ENCODE measurements around the gene MB21D2. TPM values are rescaled to one million over a fixed set of nuclear protein-coding genes. Genes with fewer than 3 reads are reported as not detected.

MB21D2 gene
- total and polyA plus RNA-seq, 2 of the 8 experiments (the other 6 are each of a cell fraction or from before 2014, with no cell fraction given) = 10.0 to 21.0 TPM

DNA sequence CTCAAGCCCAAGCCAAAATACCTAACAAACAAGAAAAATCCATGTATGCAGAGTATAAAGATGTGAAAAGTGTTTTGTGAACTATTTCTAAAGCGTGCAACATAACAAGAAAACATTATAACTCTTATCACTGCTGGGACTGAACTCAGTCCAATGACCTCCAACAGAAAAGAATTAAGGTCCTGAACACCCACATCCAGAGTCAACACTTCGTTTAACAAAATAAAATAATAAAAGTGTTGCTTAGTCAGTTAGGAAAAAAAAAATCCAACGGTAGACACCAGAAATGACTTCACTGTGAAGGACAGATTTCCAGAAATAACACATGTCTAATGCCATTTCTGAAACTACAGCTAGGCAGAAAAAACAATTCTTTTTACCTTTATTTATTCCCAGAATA lies 28.0 kb downstream of the MB21D2 start:
- H3K27ac ChIP-seq (ENCODE audit: low read depth, low read length) = no peak overlapping the region
- no peak overlapping the region for H2BK120ac ChIP-seq (replicated peaks; ENCODE audit: low read depth, low read length)
- no peak overlapping the region for H3K4me2 ChIP-seq (ENCODE audit: insufficient read depth in 1 of 2, low read depth in 2 of 2, low read length in 2 of 2)
- H4K91ac ChIP-seq (replicated peaks; ENCODE audit: insufficient read length, low read length) = no peak overlapping the region
- no peak overlapping the region for H2AFZ ChIP-seq (ENCODE audit: low read length)
- no peak overlapping the region for H4K8ac ChIP-seq (ENCODE audit: extremely low read depth, insufficient read depth, low read length)
- no peaks in the 10 kb centered on the region for H3K27me3 ChIP-seq (replicated peaks in 1 of 4; ENCODE audit: control insufficient read depth in 3 of 4, extremely low read depth in 1 of 4, insufficient read depth in 3 of 4, low read length in 3 of 4)
- H3K36me3 ChIP-seq (ENCODE audit: control insufficient read depth in 2 of 4, insufficient read depth in 4 of 4, low read length in 3 of 4) = no peaks in the 10 kb centered on the region
- H3K4me1 ChIP-seq (replicated peaks in 1 of 4; ENCODE audit: control insufficient read depth in 3 of 4, insufficient read depth in 4 of 4, low read length in 3 of 4) = peaks cover 1 to 29% (median 27%) of the 10 kb centered on the region in 4 experiments; a peak in 6 of 7 replicates
- no peaks in the 10 kb centered on the region for H3K9me3 ChIP-seq (ENCODE audit: insufficient read depth in 2 of 2, low read depth in 1 of 2, low read length in 1 of 2)
- no peak overlapping the region for H3K14ac ChIP-seq (ENCODE audit: insufficient read length)
- peaks cover 2 to 3% of the 10 kb centered on the region in 2 experiments for H4K20me1 ChIP-seq (replicated peaks in 1 of 2; ENCODE audit: control insufficient read depth in 1 of 2, insufficient read depth in 2 of 2, low read length in 2 of 2)
- DNase-seq (ENCODE audit: low read depth in 1 of 2, low spot score in 2 of 2) (no peak), FAIRE-seq (no peak)
- H2AK5ac ChIP-seq (ENCODE audit: low read depth, low read length) = no peak overlapping the region
- H3K23me2 ChIP-seq (ENCODE audit: low read depth, low read length) = no peaks in the 10 kb centered on the region
- 84% methylated on average over 3 of the region's 3 CpGs; no CpG with 5 or more reads in 1 of the 2 experiments for WGBS, 2 experiments (ENCODE audit: extremely low coverage in 1 of 2, insufficient coverage in 1 of 2, insufficient read length in 1 of 2, insufficient replicate concordance in 2 of 2, low coverage in 1 of 2, low lambda C conversion rate in 2 of 2, missing lambda C conversion rate in 1 of 2)
- H3K56ac ChIP-seq (replicated peaks; ENCODE audit: insufficient read length, low read depth, low read length) = no peak overlapping the region
- H3K79me1 ChIP-seq (ENCODE audit: low read depth, low read length) = peaks cover 5% of the 10 kb centered on the region; the same call in 1 of the 2 replicates
- no peak overlapping the region for H2BK20ac ChIP-seq (ENCODE audit: low read length)
- no peak overlapping the region for H2BK15ac ChIP-seq (ENCODE audit: low read length)
- H4K5ac ChIP-seq (ENCODE audit: insufficient read length, low read depth, low read length) = no peak overlapping the region
- no peak overlapping the region for H3K4me3 ChIP-seq (ENCODE audit: extremely low read depth in 1 of 4, insufficient read depth in 2 of 4, low read depth in 3 of 4, low read length in 4 of 4)
- no peak overlapping the region for H3K18ac ChIP-seq (ENCODE audit: extremely low read depth, low read length)
- no peak overlapping the region for H3K4ac ChIP-seq (replicated peaks; ENCODE audit: insufficient read length, low read depth, low read length)
- H3K79me2 ChIP-seq (ENCODE audit: control insufficient read depth in 1 of 2, insufficient read depth in 2 of 2, low read length in 2 of 2) = peaks cover 0 to 93% of the 10 kb centered on the region in 2 experiments; a peak in 3 of 4 replicates
- H3K23ac ChIP-seq (ENCODE audit: insufficient read length) = no peak overlapping the region
- H3K9ac ChIP-seq (replicated peaks in 1 of 4; ENCODE audit: extremely low read depth in 1 of 4, low read depth in 3 of 4, low read length in 3 of 4) = no peak overlapping the region
- no peak overlapping the region for H2BK12ac ChIP-seq (ENCODE audit: low read depth, low read length)
- H2BK5ac ChIP-seq (ENCODE audit: low read depth, low read length) = no peak overlapping the region
- ChIA-PET POLR2A (ENCODE audit: partially characterized antibody) (interaction anchor here (1.3 to 2.0 kb wide), 3 partner anchors 10 to 28 kb away, joined by 7 to 11 read pairs (median 7); partner anchors contain the start of gene MB21D2), CTCF (ENCODE audit: partially characterized antibody) (interaction anchor here (0.7 to 3.1 kb wide), 5 partner anchors 9 to 199 kb away, joined by 4 to 18 read pairs (median 6); no protein-coding TSS in a partner anchor)
- TF ChIP-seq HDAC2 (IDR thresholded peaks at IDR 0.05; ENCODE audit: borderline replicate concordance in 1 of 2, low read depth in 2 of 2, low read length in 2 of 2) = no peak
- no peak for TF ChIP-seq SIX5 (IDR thresholded peaks at IDR 0.05; ENCODE audit: low read depth, low read length)
- TF ChIP-seq POU5F1 (IDR thresholded peaks at IDR 0.05; ENCODE audit: low read depth, low read length) = no peak
- TF ChIP-seq, protein P1, sequence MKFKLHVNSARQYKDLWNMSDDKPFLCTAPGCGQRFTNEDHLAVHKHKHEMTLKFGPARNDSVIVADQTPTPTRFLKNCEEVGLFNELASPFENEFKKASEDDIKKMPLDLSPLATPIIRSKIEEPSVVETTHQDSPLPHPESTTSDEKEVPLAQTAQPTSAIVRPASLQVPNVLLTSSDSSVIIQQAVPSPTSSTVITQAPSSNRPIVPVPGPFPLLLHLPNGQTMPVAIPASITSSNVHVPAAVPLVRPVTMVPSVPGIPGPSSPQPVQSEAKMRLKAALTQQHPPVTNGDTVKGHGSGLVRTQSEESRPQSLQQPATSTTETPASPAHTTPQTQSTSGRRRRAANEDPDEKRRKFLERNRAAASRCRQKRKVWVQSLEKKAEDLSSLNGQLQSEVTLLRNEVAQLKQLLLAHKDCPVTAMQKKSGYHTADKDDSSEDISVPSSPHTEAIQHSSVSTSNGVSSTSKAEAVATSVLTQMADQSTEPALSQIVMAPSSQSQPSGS (IDR thresholded peaks at IDR 0.05; ENCODE audit: low read length) = no peak
- no peak for TF ChIP-seq SIRT6 (IDR thresholded peaks at IDR 0.05; ENCODE audit: low read length)
- TF ChIP-seq TAF7 (optimal IDR thresholded peaks at IDR 0.05; ENCODE audit: borderline replicate concordance, low read depth, low read length) = no peak
- no peak for TF ChIP-seq HDAC6 (IDR thresholded peaks at IDR 0.05; ENCODE audit: low read depth, low read length)
- TF ChIP-seq, protein P2, sequence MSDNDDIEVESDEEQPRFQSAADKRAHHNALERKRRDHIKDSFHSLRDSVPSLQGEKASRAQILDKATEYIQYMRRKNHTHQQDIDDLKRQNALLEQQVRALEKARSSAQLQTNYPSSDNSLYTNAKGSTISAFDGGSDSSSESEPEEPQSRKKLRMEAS (IDR thresholded peaks at IDR 0.05) = no peak
- no peak for TF ChIP-seq TBP (IDR thresholded peaks at IDR 0.05; ENCODE audit: low read depth, low read length)
- TF ChIP-seq, protein P3, sequence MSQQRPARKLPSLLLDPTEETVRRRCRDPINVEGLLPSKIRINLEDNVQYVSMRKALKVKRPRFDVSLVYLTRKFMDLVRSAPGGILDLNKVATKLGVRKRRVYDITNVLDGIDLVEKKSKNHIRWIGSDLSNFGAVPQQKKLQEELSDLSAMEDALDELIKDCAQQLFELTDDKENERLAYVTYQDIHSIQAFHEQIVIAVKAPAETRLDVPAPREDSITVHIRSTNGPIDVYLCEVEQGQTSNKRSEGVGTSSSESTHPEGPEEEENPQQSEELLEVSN (IDR thresholded peaks at IDR 0.05) = no peak
- no peak for TF ChIP-seq BCL11A (IDR thresholded peaks at IDR 0.05; ENCODE audit: low read depth in 2 of 2, low read length in 2 of 2)

Measured in H1 (cell line).